ENCODE results near the gene MAST4.
"Not testable (repeated sequence)": the region's sequence is repeated elsewhere in the genome, so short reads cannot be mapped to it uniquely, and the experiment has no call there.

Gene MAST4

GRCh38 chr5:67090040-67090439, 493.8 kb downstream of the MAST4 start:
- DNase-seq (ENCODE audit: low read depth), result no peak

GRCh38 chr5:67090593-67090992, 494.4 kb downstream of the MAST4 start:
- no peak for DNase-seq (ENCODE audit: low read depth)

- no peak for DNase-seq (ENCODE audit: low read depth)
These were observed 496.3 kb downstream of the MAST4 start for GRCh38 chr5:67092535-67092934.

GRCh38 chr5:67093279-67093678, 497.1 kb downstream of the MAST4 start:
- no peak for DNase-seq (ENCODE audit: low read depth)

- no peak for DNase-seq (ENCODE audit: low read depth)
These were observed 498.5 kb downstream of the MAST4 start for GRCh38 chr5:67094476-67095300.

GRCh38 chr5:67095346-67096171, 499.4 kb downstream of the MAST4 start:
- DNase-seq (ENCODE audit: low read depth), result no peak

- no peak for DNase-seq (ENCODE audit: low read depth)
These were observed 502.5 kb downstream of the MAST4 start for GRCh38 chr5:67098656-67099055.

GRCh38 chr5:67100301-67100700, 504.1 kb downstream of the MAST4 start:
- DNase-seq (ENCODE audit: low read depth), result peak; percentile 15

- no peak for DNase-seq (ENCODE audit: low read depth)
These were observed 506.5 kb downstream of the MAST4 start for GRCh38 chr5:67102708-67103107.

GRCh38 chr5:67104859-67105258, 508.7 kb downstream of the MAST4 start:
- DNase-seq (ENCODE audit: low read depth), result no peak

GRCh38 chr5:67105270-67105669, 509.1 kb downstream of the MAST4 start:
- no peak for DNase-seq (ENCODE audit: low read depth)

GRCh38 chr5:67106626-67107342, 510.6 kb downstream of the MAST4 start:
- DNase-seq (ENCODE audit: low read depth), result no peak

- DNase-seq (ENCODE audit: low read depth), result no peak
These were observed 515.6 kb downstream of the MAST4 start for GRCh38 chr5:67111779-67112178.

- no peak for DNase-seq (ENCODE audit: low read depth)
These were observed 519.1 kb downstream of the MAST4 start for GRCh38 chr5:67115246-67115645.

GRCh38 chr5:67115817-67116216, 519.6 kb downstream of the MAST4 start:
- no peak for DNase-seq (ENCODE audit: low read depth)

- no peak for DNase-seq (ENCODE audit: low read depth)
These were observed 521.9 kb downstream of the MAST4 start for GRCh38 chr5:67118050-67118620.

- no peak for DNase-seq (ENCODE audit: low read depth)
These were observed 522.8 kb downstream of the MAST4 start for GRCh38 chr5:67119010-67119409.

GRCh38 chr5:67120032-67120431, 523.8 kb downstream of the MAST4 start:
- DNase-seq (ENCODE audit: low read depth), result no peak

GRCh38 chr5:67123819-67124218, 527.6 kb downstream of the MAST4 start:
- no peak for DNase-seq (ENCODE audit: low read depth)

- DNase-seq (ENCODE audit: low read depth), result no peak
These were observed 528.4 kb downstream of the MAST4 start for GRCh38 chr5:67124556-67124955.

- not testable (repeated sequence) for DNase-seq (ENCODE audit: low read depth)
These were observed 531.2 kb downstream of the MAST4 start for GRCh38 chr5:67127347-67127895.

- no peak for DNase-seq (ENCODE audit: low read depth)
These were observed 533.6 kb downstream of the MAST4 start for GRCh38 chr5:67129768-67130167.

Data from activated T-cell treated with anti-CD3 and anti-CD28 coated beads for 48 hours (primary cell).